CMK (cell line): Measurements from ENCODE around the gene SIK3.

Source experiments
- DNase-seq: peaks from one replicate; pipeline ENCODE4 v3.0.0-alpha.2; 2010; ENCODE audit warnings: low read depth

The SIK3 gene

GRCh38 chr11:117009905-117010605 lies 88.2 kb downstream of the SIK3 start:
- DNase-seq, result peak; percentile 12

- DNase-seq, result no peak
These were observed 92.5 kb downstream of the SIK3 start for GRCh38 chr11:117005758-117006157.

- peak; percentile 83 for DNase-seq
These were observed 95.5 kb downstream of the SIK3 start for GRCh38 chr11:117002639-117003299.

- DNase-seq, result no peak
These were observed 98.1 kb downstream of the SIK3 start for GRCh38 chr11:117000014-117000737.

- no peak for DNase-seq
These were observed 101.2 kb downstream of the SIK3 start for GRCh38 chr11:116997071-116997470.

- DNase-seq, result no peak
These were observed 104.0 kb downstream of the SIK3 start for GRCh38 chr11:116994195-116994594.

DNA sequence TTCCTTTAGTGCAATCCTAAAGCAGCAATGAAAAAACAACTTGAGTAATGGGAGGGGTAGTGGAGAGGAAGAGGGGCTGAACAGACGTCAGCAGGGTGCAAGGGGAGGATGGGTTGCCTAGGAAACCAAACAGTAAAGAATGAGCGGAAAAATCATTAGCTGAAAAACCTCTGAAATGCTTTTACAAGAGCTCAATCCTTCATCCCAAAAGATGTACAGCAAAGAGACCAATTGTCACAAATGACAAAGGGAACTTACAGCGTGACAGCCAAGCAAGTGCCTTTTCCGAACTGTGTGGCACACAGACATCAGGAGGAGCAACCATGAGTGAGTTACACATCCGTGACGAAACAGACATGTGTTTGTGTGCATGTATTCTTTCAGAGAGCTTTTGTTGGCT lies 104.6 kb downstream of the SIK3 start:
- no peak for DNase-seq

- DNase-seq, result no peak
These were observed 106.7 kb downstream of the SIK3 start for GRCh38 chr11:116991491-116991890.

GRCh38 chr11:116990811-116991210 lies 107.4 kb downstream of the SIK3 start:
- no peak for DNase-seq

- no peak for DNase-seq
These were observed 108.2 kb downstream of the SIK3 start for GRCh38 chr11:116990061-116990473.

GRCh38 chr11:116989184-116989583 lies 109.0 kb downstream of the SIK3 start:
- DNase-seq, result no peak

- DNase-seq, result no peak
These were observed 111.6 kb downstream of the SIK3 start for GRCh38 chr11:116986521-116987105.

- no peak for DNase-seq
These were observed 113.6 kb downstream of the SIK3 start for GRCh38 chr11:116984589-116984988.

GRCh38 chr11:116984186-116984585 lies 114.0 kb downstream of the SIK3 start:
- DNase-seq, result no peak

- DNase-seq, result no peak
These were observed 116.9 kb downstream of the SIK3 start for GRCh38 chr11:116981266-116981885.

DNA sequence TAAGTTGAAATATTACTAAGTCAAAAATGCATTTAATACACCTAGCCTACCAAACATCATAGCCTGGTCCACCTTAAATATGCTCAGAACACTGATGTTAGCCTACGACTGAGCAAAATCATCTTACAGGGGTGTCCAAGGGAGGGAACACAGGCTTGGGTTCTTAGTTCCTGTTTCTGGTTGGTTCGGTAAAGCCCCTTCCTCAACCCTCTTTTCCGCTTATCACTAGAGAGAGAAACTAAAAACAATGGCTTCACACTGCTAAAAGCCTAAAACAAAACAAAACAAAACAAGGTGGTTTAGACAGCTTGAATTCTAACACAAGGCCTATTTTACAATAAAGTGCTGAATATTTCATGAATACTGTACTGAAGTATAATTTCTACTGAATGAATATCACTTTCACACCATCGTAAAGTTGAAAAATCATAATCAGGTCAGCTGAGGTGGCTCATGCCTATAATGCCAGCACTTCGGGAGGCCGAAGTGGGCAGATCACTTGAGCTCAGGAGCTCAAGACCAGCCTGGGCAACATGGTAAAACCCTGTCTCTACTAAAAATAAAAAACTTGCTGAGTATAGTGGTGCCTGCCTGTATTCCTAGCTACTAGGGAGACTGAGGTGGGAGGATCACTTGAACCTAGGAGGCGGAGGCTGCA lies 118.0 kb downstream of the SIK3 start:
- DNase-seq, result no peak

GRCh38 chr11:116976941-116977570 lies 121.2 kb downstream of the SIK3 start:
- no peak for DNase-seq

DNA sequence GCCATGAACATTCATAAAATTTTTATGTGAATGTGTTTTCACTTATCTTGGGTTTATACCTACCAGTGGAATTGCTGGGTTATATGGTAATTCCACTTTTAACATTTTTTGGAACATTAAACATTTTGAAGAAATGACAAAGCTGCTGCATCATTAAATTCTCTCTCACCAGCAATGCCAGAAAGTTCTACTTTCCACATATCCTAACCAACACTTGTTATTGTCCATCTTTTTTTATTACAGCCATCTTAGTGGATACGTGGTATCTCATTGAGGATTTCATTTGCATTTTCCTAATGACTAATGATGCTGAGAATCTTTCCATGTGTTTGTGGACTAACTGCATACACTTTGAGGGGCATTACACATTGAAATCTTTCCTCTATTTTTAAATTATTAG lies 122.6 kb downstream of the SIK3 start:
- no peak for DNase-seq

DNA sequence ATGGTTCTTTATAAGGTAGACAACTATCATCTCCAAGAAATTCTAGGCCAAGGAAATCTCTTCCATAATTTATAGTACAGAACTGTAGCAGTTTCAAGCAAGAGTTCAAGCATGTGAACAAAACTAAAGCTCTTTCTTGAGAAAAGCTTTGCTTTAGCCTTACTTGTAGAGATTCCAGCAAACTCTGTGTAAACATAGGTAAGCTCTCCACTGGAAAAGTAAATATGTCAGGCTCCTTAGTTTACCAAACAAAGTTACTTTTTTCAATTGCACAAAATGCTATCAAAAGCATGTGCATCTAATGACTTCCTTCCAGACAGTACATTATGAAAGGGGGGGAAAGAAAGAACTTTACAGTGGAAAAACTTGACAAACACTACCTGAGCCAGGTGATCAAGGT lies 125.0 kb downstream of the SIK3 start:
- DNase-seq, result no peak

DNA sequence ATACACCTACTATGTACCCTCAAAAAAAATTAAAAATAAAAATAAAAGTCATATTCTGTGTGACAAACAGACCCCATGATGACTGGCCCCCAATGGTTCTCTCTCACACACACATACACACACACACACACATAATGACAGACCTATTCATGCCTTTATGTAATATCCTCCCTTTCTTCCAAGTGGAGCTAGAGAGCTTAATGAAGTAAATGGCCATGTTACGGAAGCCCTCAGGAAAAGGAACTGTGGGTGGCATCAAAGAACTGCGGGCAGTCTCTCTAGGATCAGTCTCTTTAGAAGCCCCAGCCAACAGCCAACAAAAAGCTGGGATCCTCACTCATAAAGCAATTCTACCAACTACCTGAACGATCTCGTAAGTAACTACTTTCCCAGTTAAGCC lies 125.5 kb downstream of the SIK3 start:
- no peak for DNase-seq
